Adrenal gland (tissue), 12 donors: ENCODE data around the gene LCE1B. TPM values are rescaled to one million over a fixed set of nuclear protein-coding genes. Genes with fewer than 3 reads are reported as not detected.

Experiments
- DNase-seq, 7 donors: peaks; one replicate each; pipeline ENCODE4 v3.0.0-alpha.2; 2019 to 2020
- H3K27ac ChIP-seq, 5 donors: fragments of 200-600 bp; sonication (generic) in 4 of 5; 1 replicate in 3 of 5; 2 replicates in 2 of 5; pipeline versions ENCODE4 v1.5.1 to v1.8.0; 2016 to 2020; ENCODE audit warnings: mild to moderate bottlenecking in 1 of 5
- H3K27me3 ChIP-seq: fragments of 200-600 bp; 2 replicates; pipeline ENCODE4 v1.8.0; 2021
- H3K36me3 ChIP-seq, 2 donors: fragments of 200-600 bp; replicated peaks in 1 of 2; 1 replicate in 1 of 2; 2 replicates in 1 of 2; pipeline versions ENCODE4 v1.5.1 to v1.8.0; 2018 to 2022
- H3K4me1 ChIP-seq, 2 donors: fragments of 200-600 bp; replicated peaks in 1 of 2; 1 replicate in 1 of 2; 2 replicates in 1 of 2; pipeline versions ENCODE4 v1.5.1 to v1.8.0; 2018 to 2021
- H3K4me3 ChIP-seq, 4 donors: fragments of 200-600 bp; sonication (generic) in 3 of 4; one replicate each; pipeline ENCODE4 v1.5.1; 2016 to 2018
- H3K9me3 ChIP-seq, 3 donors: fragments of 200-600 bp; sonication (generic) in 1 of 3; replicated peaks in 1 of 3; 1 replicate in 2 of 3; 2 replicates in 1 of 3; pipeline versions ENCODE4 v1.5.1 to v1.8.0; 2016 to 2021
- POLR2A ChIP-seq, 2 donors: fragments of 450-650 bp; IDR thresholded peaks; one replicate each; pipeline ENCODE4 v1.6.1; 2017; ENCODE audit warnings: antibody characterized with exemption in 2 of 2, mild to moderate bottlenecking in 2 of 2, moderate library complexity in 1 of 2
- WGBS, 4 donors: extraction: QIAGEN DNeasy Blood & Tissue Kit in 2 of 4; methylation state at CpG; one replicate each; pipeline versions ENCODE4 v1.1.5 to v1.1.7; 2013 to 2017; 5-methylcytosine and 5-hydroxymethylcytosine counted together
- intact Hi-C, 2 donors: fragments of 100-400 bp; cut with DNase I; formaldehyde crosslinking; loops; one replicate each; pipeline versions ENCODE4 v1.14.1 to v1.15.0; 2022 to 2023
- polyA plus RNA-seq, 3 donors: library from polyadenylated mRNA; stranded (reverse); fragments of 200-250 nt in 2 of 3; fragments of 350-450 nt in 1 of 3; fragmentation: Illumina TruSeq in 1 of 3; extraction: RNeasy Lipid Tissue Mini Kit (QIAGEN cat#74804) in 1 of 3; gene quantifications; one replicate each; pipeline ENCODE4 v1.2.3, GENCODE V29; 2013 to 2014
- total RNA-seq, 9 donors: library from RNA; depleted of rRNA in 4 of 9; stranded (reverse); fragments of >200 nt in 4 of 9; fragments of 120-200 nt in 1 of 9; fragmentation: NEBNext Ultra II Directional in 1 of 9; extraction: Animal tissue kit (Norgen Biotek cat#: 25700) in 1 of 9; gene quantifications; one replicate each; pipeline versions ENCODE4 v1.1.0 to v1.2.4, GENCODE V29; 2013 to 2023
- TF ChIP-seq, protein P1 (sequence below), 6 experiments: fragments of 450-650 bp in 4 of 6; fragments of 200-600 bp in 2 of 6; sonication (generic) in 1 of 6; IDR thresholded peaks; 1 replicate in 5 of 6; 2 replicates in 1 of 6; pipeline versions ENCODE4 v1.5.1 to v1.8.0; 2016 to 2021; ENCODE audit warnings: antibody characterized with exemption in 6 of 6, mild to moderate bottlenecking in 2 of 6, moderate library complexity in 1 of 6
- donor health status: healthy with polysubstance abuse.
- donor health status: Bipolar disorder and iron deficiency.
- donor health status: DM: yes; HTN: yes; CAD: no.
- donor health status: DM: no; HTN: no; CAD: no.
- donor health status: DM: no; HTN: no; CAD: no.
- donor health status: DM: yes; HTN: yes; CAD: no.

The LCE1B gene
- total and polyA plus RNA-seq, 12 donors: not detected

DNA sequence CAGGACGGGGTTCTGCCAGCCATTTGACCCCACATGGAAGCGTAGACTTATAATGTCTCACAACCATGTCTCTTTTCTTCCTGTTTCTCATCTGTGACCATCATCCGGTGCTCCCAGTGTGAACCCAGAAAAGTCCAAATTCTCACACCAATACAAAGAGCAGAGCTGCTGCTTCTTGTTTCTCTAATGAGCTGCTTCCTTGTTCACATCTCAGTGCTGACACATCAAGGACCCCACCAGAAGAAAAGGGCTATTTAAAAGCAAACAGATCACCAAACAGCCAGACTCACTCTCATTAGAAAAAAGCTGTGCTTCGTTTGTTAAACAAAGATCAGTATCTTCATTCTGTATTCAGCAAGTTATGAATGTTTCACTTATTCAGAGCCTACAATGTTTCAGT, 16.1 kb upstream of the LCE1B start:
- WGBS, 4 donors: 40 to 57% (median 51%) methylated on average over 4 of the region's 4 CpGs
- no peaks in the 10 kb centered on the region for H3K4me1 ChIP-seq
- TF ChIP-seq POLR2A (IDR thresholded peaks at IDR 0.05): no peak
- TF ChIP-seq, protein P1, sequence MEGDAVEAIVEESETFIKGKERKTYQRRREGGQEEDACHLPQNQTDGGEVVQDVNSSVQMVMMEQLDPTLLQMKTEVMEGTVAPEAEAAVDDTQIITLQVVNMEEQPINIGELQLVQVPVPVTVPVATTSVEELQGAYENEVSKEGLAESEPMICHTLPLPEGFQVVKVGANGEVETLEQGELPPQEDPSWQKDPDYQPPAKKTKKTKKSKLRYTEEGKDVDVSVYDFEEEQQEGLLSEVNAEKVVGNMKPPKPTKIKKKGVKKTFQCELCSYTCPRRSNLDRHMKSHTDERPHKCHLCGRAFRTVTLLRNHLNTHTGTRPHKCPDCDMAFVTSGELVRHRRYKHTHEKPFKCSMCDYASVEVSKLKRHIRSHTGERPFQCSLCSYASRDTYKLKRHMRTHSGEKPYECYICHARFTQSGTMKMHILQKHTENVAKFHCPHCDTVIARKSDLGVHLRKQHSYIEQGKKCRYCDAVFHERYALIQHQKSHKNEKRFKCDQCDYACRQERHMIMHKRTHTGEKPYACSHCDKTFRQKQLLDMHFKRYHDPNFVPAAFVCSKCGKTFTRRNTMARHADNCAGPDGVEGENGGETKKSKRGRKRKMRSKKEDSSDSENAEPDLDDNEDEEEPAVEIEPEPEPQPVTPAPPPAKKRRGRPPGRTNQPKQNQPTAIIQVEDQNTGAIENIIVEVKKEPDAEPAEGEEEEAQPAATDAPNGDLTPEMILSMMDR (IDR thresholded peaks at IDR 0.05): no peak
- no peak for DNase-seq
- H3K36me3 ChIP-seq: no peaks in the 10 kb centered on the region
- intact Hi-C loops: no loop called here
- no peaks in the 10 kb centered on the region for H3K27me3 ChIP-seq
- no peaks in the 10 kb centered on the region for H3K9me3 ChIP-seq
- H3K4me3 ChIP-seq: no peak overlapping the region
- H3K27ac ChIP-seq: no peak overlapping the region

DNA sequence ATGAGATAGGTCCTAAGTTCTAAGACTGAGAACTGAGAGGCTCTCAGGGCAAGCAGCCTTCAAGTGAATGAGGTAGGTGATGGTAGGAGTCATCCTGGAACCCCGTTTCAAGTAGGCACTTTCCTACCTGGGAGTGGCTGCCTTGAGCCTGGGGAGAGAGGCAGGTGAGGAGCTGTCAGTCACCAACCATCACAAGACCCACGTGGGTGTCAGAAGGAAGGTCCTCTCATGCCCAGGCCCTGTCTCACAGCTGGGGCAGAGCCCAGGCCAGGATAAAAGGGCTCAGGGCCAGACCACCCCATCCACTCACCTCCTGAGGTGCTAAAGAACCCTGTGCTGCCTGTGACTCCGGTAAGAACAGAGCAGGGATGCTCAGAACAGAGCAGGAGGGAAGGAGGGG, 15.3 kb upstream of the LCE1B start, which contains the start of gene LCE1D:
TSS of gene LCE1D (plus strand) at position 301 of the 400 bp plus-strand sequence. CDS start 1,074 bp downstream, outside the sequence.
- Histone ChIP-seq H3K27me3 (no peaks in the 10 kb centered on the region), H3K9me3 (no peaks in the 10 kb centered on the region), H3K27ac (no peak within 1 kb of the TSS), H3K4me1 (no peaks in the 10 kb centered on the region), H3K36me3 (no peaks in the 10 kb centered on the region), H3K4me3 (no peak within 1 kb of the TSS)
- TF ChIP-seq, protein P1 (IDR thresholded peaks at IDR 0.05): no peak
- TF ChIP-seq POLR2A (IDR thresholded peaks at IDR 0.05): no peak
- 28 to 41% (median 37%) methylated on average over 3 of the region's 3 CpGs for WGBS, 4 donors
- no peak for DNase-seq
- intact Hi-C loops: no loop called here

DNA sequence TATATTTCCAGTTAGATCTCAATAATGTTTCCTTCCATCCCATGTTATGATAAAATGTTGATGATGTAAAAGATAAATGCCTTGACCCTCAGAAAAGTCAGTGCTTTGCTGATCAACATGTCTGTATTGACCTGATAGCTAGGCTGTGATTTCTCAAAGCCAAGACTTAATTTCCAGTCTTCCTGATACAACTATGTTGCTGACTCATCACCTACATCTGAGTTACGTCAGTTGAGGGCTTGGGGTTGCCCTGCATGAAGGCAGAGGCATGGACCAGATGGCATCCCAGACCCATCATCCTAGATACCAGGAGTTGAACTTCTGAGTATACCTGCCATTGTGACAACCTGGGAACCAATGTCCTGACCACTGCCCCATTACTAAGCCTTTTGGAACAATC, 10.4 kb upstream of the LCE1B start:
- intact Hi-C loops: no loop called here
- TF ChIP-seq, protein P1 (IDR thresholded peaks at IDR 0.05): no peak
- TF ChIP-seq POLR2A (IDR thresholded peaks at IDR 0.05): no peak
- DNase-seq: no peak
- no peaks in the 10 kb centered on the region for H3K9me3 ChIP-seq
- 14 to 55% (median 41%) methylated on average over 1 of the region's 1 CpG for WGBS, 4 donors
- no peaks in the 10 kb centered on the region for H3K27me3 ChIP-seq
- H3K4me1 ChIP-seq: no peaks in the 10 kb centered on the region
- no peak overlapping the region for H3K4me3 ChIP-seq
- H3K27ac ChIP-seq: no peak overlapping the region
- H3K36me3 ChIP-seq: no peaks in the 10 kb centered on the region

DNA sequence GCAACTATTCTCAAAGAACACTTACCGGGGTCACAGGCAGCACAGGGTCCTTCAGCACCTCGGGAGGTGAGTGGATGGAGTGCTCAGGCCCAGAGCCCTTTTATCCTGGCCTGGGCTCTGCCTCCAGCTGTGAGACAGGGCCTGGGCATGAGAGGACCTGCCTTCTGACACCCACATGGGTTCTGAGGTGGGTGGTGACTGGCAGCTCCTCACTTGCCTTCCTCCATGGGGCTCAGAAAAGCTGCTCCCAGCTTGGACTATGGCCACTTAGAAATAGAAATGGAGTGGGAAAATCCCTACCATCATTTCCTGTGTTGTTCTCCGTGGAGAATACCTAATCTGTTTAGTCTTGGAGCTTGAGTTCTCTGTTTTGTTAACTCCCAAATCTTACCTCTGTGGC, 5.2 kb upstream of the LCE1B start, which contains the start of gene LCE1C:
TSS of gene LCE1C (minus strand) at position 76 of the 400 bp plus-strand sequence. CDS start 1,173 bp downstream, outside the sequence.
- 48 to 63% (median 59%) methylated on average over 2 to 3 of the region's 3 CpGs for WGBS, 4 donors

More for the DNA sequence above, 5.2 kb upstream of the LCE1B start, which contains the start of gene LCE1C:
- no peaks in the 10 kb centered on the region for H3K4me1 ChIP-seq
- no peak for TF ChIP-seq POLR2A (IDR thresholded peaks at IDR 0.05)
- TF ChIP-seq, protein P1 (IDR thresholded peaks at IDR 0.05): no peak
- no peaks in the 10 kb centered on the region for H3K9me3 ChIP-seq
- no peak for DNase-seq
- no peak within 1 kb of the TSS for H3K4me3 ChIP-seq
- no peaks in the 10 kb centered on the region for H3K27me3 ChIP-seq
- intact Hi-C loops: no loop called here
- no peaks in the 10 kb centered on the region for H3K36me3 ChIP-seq
- H3K27ac ChIP-seq: no peak within 1 kb of the TSS
